Measurements from ENCODE around the gene C1QTNF6. TPM values are rescaled to one million over a fixed set of nuclear protein-coding genes. Genes with fewer than 3 reads are reported as not detected.

Gene C1QTNF6
- total and polyA plus RNA-seq, 4 donors: 3.1 to 4.5 (median 4.0) TPM

DNA sequence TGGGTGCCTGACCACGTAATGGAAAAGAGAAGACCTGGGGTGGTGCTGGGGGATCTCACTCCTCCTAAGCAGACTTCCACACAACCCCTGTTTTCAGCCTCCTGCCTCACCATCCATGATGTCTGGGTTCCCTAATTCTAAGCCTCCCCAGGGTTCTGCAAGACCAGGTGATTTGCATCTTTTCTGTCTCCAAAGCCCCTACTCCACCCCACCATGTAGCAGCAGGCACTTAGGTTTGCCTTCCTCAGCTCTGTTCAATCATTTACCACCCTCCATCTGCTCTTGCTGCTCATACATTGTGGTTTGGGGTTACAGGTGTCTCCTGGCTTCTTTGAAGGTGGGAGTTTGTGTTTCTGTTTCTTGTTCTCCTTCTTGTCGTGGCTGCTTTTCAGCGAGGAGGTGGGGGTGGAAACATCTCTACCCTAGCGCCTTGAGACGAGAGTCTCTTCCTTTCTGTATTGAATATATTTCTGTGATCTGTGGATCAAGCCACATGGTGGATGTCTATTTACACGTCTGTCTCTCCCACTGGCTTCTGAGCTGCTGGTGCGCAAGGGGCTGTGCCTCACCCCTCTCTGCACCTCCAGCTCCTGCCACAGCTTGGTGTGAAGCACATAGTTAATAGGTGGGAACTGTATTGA lies 30.8 kb upstream of the C1QTNF6 start:
- no peak for DNase-seq (ENCODE audit: low spot score)
- TF ChIP-seq FOXA2 (IDR thresholded peaks at IDR 0.05) (no peak), FOXA1 (IDR thresholded peaks at IDR 0.05) (no peak), HNF4A (conservative IDR thresholded peaks at IDR 0.05) (no peak), SP1 (IDR thresholded peaks at IDR 0.05) (no peak), TAF1 (conservative IDR thresholded peaks at IDR 0.05) (no peak)
- TF ChIP-seq, protein P1, sequence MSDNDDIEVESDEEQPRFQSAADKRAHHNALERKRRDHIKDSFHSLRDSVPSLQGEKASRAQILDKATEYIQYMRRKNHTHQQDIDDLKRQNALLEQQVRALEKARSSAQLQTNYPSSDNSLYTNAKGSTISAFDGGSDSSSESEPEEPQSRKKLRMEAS (IDR thresholded peaks at IDR 0.05): no peak
- TF ChIP-seq, protein P2, sequence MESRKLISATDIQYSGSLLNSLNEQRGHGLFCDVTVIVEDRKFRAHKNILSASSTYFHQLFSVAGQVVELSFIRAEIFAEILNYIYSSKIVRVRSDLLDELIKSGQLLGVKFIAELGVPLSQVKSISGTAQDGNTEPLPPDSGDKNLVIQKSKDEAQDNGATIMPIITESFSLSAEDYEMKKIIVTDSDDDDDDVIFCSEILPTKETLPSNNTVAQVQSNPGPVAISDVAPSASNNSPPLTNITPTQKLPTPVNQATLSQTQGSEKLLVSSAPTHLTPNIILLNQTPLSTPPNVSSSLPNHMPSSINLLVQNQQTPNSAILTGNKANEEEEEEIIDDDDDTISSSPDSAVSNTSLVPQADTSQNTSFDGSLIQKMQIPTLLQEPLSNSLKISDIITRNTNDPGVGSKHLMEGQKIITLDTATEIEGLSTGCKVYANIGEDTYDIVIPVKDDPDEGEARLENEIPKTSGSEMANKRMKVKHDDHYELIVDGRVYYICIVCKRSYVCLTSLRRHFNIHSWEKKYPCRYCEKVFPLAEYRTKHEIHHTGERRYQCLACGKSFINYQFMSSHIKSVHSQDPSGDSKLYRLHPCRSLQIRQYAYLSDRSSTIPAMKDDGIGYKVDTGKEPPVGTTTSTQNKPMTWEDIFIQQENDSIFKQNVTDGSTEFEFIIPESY (IDR thresholded peaks at IDR 0.05): no peak
- whole genome bisulfite sequencing: 47% methylated on average over 7 of the region's 7 CpGs
- Histone ChIP-seq H3K9ac (ENCODE audit: low read depth in 1 of 2, low read length in 2 of 2) (no peak overlapping the region), H3K27me3 (ENCODE audit: control insufficient read depth in 4 of 4, insufficient read depth in 4 of 4, low read length in 3 of 4) (no peaks in the 10 kb centered on the region), H3K36me3 (ENCODE audit: control insufficient read depth in 4 of 4, insufficient read depth in 3 of 4, low read depth in 1 of 4, low read length in 3 of 4) (no peaks in the 10 kb centered on the region), H3K4me1 (ENCODE audit: control insufficient read depth in 4 of 4, insufficient read depth in 4 of 4, low read length in 3 of 4) (no peaks in the 10 kb centered on the region), H3K27ac (ENCODE audit: low read depth in 1 of 2, low read length in 2 of 2) (no peak overlapping the region), H3K4me3 (ENCODE audit: low read depth in 1 of 3, low read length in 3 of 3) (no peak overlapping the region), H3K9me3 (ENCODE audit: control insufficient read depth in 4 of 4, low read length in 3 of 4) (no peaks in the 10 kb centered on the region)

DNA sequence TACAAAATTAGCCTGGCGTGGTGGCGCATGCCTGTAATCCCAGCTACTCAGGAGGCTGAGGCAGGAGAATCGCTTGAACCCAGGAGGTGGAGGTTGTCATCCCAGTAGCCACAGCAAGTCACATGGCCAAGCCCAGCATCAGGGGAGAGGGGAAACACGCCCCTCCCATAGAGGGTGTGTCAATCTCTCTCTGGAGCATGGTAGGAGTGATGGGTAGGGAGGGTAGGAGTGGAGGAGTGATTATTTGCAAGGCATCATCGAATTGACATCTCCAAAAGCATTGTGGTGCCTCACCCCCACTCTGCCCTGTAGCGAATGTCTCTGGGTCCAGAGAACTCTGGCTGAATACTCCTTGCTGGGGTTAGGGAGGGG lies 30.3 kb upstream of the C1QTNF6 start:
- Histone ChIP-seq H3K4me3 (ENCODE audit: low read depth in 1 of 3, low read length in 3 of 3) (no peak overlapping the region), H3K27ac (ENCODE audit: low read depth in 1 of 2, low read length in 2 of 2) (no peak overlapping the region)
- TF ChIP-seq EGR1 (IDR thresholded peaks at IDR 0.05; ENCODE audit: low read depth in 2 of 2) (no peak), RXRA (IDR thresholded peaks at IDR 0.05) (no peak), RAD21 (IDR thresholded peaks at IDR 0.05) (no peak), HNF4G (IDR thresholded peaks at IDR 0.05) (no peak), JUND (IDR thresholded peaks at IDR 0.05) (no peak), HNF4A (conservative IDR thresholded peaks at IDR 0.05) (no peak), SP1 (IDR thresholded peaks at IDR 0.05) (no peak), NR2F2 (IDR thresholded peaks at IDR 0.05) (no peak), YY1 (IDR thresholded peaks at IDR 0.05) (no peak), TAF1 (conservative IDR thresholded peaks at IDR 0.05) (no peak), FOXA2 (IDR thresholded peaks at IDR 0.05) (no peak), FOXA1 (IDR thresholded peaks at IDR 0.05) (no peak), GABPA (IDR thresholded peaks at IDR 0.05 in 1 of 2, conservative IDR thresholded peaks at IDR 0.05 in 1 of 2) (no peak)
- TF ChIP-seq, protein P3, sequence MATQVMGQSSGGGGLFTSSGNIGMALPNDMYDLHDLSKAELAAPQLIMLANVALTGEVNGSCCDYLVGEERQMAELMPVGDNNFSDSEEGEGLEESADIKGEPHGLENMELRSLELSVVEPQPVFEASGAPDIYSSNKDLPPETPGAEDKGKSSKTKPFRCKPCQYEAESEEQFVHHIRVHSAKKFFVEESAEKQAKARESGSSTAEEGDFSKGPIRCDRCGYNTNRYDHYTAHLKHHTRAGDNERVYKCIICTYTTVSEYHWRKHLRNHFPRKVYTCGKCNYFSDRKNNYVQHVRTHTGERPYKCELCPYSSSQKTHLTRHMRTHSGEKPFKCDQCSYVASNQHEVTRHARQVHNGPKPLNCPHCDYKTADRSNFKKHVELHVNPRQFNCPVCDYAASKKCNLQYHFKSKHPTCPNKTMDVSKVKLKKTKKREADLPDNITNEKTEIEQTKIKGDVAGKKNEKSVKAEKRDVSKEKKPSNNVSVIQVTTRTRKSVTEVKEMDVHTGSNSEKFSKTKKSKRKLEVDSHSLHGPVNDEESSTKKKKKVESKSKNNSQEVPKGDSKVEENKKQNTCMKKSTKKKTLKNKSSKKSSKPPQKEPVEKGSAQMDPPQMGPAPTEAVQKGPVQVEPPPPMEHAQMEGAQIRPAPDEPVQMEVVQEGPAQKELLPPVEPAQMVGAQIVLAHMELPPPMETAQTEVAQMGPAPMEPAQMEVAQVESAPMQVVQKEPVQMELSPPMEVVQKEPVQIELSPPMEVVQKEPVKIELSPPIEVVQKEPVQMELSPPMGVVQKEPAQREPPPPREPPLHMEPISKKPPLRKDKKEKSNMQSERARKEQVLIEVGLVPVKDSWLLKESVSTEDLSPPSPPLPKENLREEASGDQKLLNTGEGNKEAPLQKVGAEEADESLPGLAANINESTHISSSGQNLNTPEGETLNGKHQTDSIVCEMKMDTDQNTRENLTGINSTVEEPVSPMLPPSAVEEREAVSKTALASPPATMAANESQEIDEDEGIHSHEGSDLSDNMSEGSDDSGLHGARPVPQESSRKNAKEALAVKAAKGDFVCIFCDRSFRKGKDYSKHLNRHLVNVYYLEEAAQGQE (IDR thresholded peaks at IDR 0.05): no peak
- TF ChIP-seq, protein P2 (IDR thresholded peaks at IDR 0.05): no peak
- TF ChIP-seq, protein P1 (IDR thresholded peaks at IDR 0.05): no peak
- TF ChIP-seq, protein P4, sequence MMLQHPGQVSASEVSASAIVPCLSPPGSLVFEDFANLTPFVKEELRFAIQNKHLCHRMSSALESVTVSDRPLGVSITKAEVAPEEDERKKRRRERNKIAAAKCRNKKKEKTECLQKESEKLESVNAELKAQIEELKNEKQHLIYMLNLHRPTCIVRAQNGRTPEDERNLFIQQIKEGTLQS (IDR thresholded peaks at IDR 0.05): no peak
- TF ChIP-seq, protein P5, sequence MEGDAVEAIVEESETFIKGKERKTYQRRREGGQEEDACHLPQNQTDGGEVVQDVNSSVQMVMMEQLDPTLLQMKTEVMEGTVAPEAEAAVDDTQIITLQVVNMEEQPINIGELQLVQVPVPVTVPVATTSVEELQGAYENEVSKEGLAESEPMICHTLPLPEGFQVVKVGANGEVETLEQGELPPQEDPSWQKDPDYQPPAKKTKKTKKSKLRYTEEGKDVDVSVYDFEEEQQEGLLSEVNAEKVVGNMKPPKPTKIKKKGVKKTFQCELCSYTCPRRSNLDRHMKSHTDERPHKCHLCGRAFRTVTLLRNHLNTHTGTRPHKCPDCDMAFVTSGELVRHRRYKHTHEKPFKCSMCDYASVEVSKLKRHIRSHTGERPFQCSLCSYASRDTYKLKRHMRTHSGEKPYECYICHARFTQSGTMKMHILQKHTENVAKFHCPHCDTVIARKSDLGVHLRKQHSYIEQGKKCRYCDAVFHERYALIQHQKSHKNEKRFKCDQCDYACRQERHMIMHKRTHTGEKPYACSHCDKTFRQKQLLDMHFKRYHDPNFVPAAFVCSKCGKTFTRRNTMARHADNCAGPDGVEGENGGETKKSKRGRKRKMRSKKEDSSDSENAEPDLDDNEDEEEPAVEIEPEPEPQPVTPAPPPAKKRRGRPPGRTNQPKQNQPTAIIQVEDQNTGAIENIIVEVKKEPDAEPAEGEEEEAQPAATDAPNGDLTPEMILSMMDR (IDR thresholded peaks at IDR 0.05; ENCODE audit: low read depth, low read length, missing input control): no peak

More for the DNA sequence above, 30.3 kb upstream of the C1QTNF6 start:
- WGBS: 83% methylated on average over 6 of the region's 6 CpGs
- Histone ChIP-seq H3K4me1 (ENCODE audit: control insufficient read depth in 4 of 4, insufficient read depth in 4 of 4, low read length in 3 of 4) (no peaks in the 10 kb centered on the region), H3K9ac (ENCODE audit: low read depth in 1 of 2, low read length in 2 of 2) (no peak overlapping the region), H3K36me3 (ENCODE audit: control insufficient read depth in 4 of 4, insufficient read depth in 3 of 4, low read depth in 1 of 4, low read length in 3 of 4) (no peaks in the 10 kb centered on the region), H3K9me3 (ENCODE audit: control insufficient read depth in 4 of 4, low read length in 3 of 4) (no peaks in the 10 kb centered on the region), H3K27me3 (ENCODE audit: control insufficient read depth in 4 of 4, insufficient read depth in 4 of 4, low read length in 3 of 4) (no peaks in the 10 kb centered on the region)
- DNase-seq (ENCODE audit: low spot score): no peak
